Vagina (tissue), 2 donors: ENCODE measurements around the gene LRRIQ4. TPM values are rescaled to one million over a fixed set of nuclear protein-coding genes. Genes with fewer than 3 reads are reported as not detected.

Experiments
- DNase-seq, 2 donors: peaks; one replicate each; pipeline ENCODE4 v3.0.0-alpha.2; 2017; ENCODE audit errors: extremely low spot score in 2 of 2
- H3K27ac ChIP-seq: fragments of 200-600 bp; sonication (generic); one replicate; pipeline ENCODE4 v1.5.1; 2019
- H3K27me3 ChIP-seq: fragments of 200-600 bp; sonication (generic); one replicate; pipeline ENCODE4 v1.5.1; 2019
- H3K36me3 ChIP-seq, 2 donors: fragments of 200-600 bp; sonication (generic); one replicate each; pipeline ENCODE4 v1.5.1; 2017 to 2019
- H3K4me1 ChIP-seq: fragments of 200-600 bp; sonication (generic); one replicate; pipeline ENCODE4 v1.5.1; 2019
- H3K4me3 ChIP-seq, 2 donors: fragments of 200-600 bp; sonication (generic); 1 replicate in 1 of 2; 2 replicates in 1 of 2; pipeline ENCODE4 v1.5.1; 2016 to 2019
- H3K9me3 ChIP-seq: fragments of 200-600 bp; sonication (generic); one replicate; pipeline ENCODE4 v1.5.1; 2019
- CTCF ChIP-seq, 3 experiments: fragments of 450-650 bp in 2 of 3; fragments of 200-600 bp in 1 of 3; sonication (generic) in 1 of 3; IDR thresholded peaks; one replicate each; pipeline ENCODE4 v1.5.1; 2017 to 2019; ENCODE audit warnings: antibody characterized with exemption in 3 of 3, mild to moderate bottlenecking in 2 of 3, moderate library complexity in 2 of 3
- POLR2A ChIP-seq, 2 donors: fragments of 450-650 bp; IDR thresholded peaks; one replicate each; pipeline ENCODE4 v1.6.1; 2017; ENCODE audit warnings: antibody characterized with exemption in 2 of 2, mild to moderate bottlenecking in 2 of 2, moderate library complexity in 2 of 2
- POLR2AphosphoS5 ChIP-seq, 2 donors: sonication (generic); formaldehyde crosslinking; IDR thresholded peaks; one replicate each; pipeline ENCODE4 v1.9.0; 2017; ENCODE audit warnings: antibody characterized with exemption in 2 of 2, mild to moderate bottlenecking in 2 of 2, low read depth in 1 of 2; ENCODE audit not compliant: insufficient read depth in 1 of 2
- intact Hi-C: fragments of 100-400 bp; cut with DNase I; formaldehyde crosslinking; loops from one replicate; pipeline ENCODE4 v1.15.1; 2023
- total RNA-seq: library from RNA; depleted of rRNA; stranded (reverse); fragments of >200 nt; gene quantifications from one replicate; pipeline ENCODE4 v1.2.3, GENCODE V29; 2016

The LRRIQ4 gene
- not detected for total RNA-seq

GRCh38 chr3:169812332-169813235 is at the start of gene LRRIQ4, which contains the start of gene LRRC34:
TSS of gene LRRIQ4 (plus strand) at chr3:169812870. CDS start at chr3:169821922, 9,052 bp downstream.
TSS of gene LRRC34 (minus strand) at chr3:169812904. CDS start at chr3:169812548, 356 bp downstream.
- no peak for DNase-seq
- intact Hi-C loops, result no loop called here
- TF ChIP-seq CTCF (IDR thresholded peaks at IDR 0.05) (no peak), POLR2A (IDR thresholded peaks at IDR 0.05) (no peak), POLR2AphosphoS5 (IDR thresholded peaks at IDR 0.05; ENCODE audit: insufficient read depth in 1 of 2, low read depth in 1 of 2) (peak in 1 of 2 donors; percentile 54)

GRCh38 chr3:169764312-169764881 is 48.3 kb upstream of the LRRIQ4 start:
- Histone ChIP-seq H3K36me3 (no peaks in the 10 kb centered on the region), H3K4me3 (peak overlapping the region; percentile 77 to 79), H3K27ac (peak overlapping the region; percentile 92), H3K4me1 (peaks cover 15% of the 10 kb centered on the region), H3K27me3 (no peaks in the 10 kb centered on the region), H3K9me3 (no peaks in the 10 kb centered on the region)
- DNase-seq, result no peak
- intact Hi-C loops, result loop anchor here (5.0 to 10.0 kb wide), 2 partner anchors 100 to 658 kb away; partner anchors contain the start of gene MECOM
- TF ChIP-seq POLR2AphosphoS5 (IDR thresholded peaks at IDR 0.05; ENCODE audit: insufficient read depth in 1 of 2, low read depth in 1 of 2) (no peak), CTCF (IDR thresholded peaks at IDR 0.05) (no peak), POLR2A (IDR thresholded peaks at IDR 0.05) (no peak)

More at GRCh38 chr3:169812332-169813235, at the start of gene LRRIQ4, which contains the start of gene LRRC34:
- Histone ChIP-seq H3K4me1 (peaks cover 10% of the 10 kb centered on the region), H3K27me3 (no peaks in the 10 kb centered on the region), H3K36me3 (no peaks in the 10 kb centered on the region), H3K27ac (peak within 1 kb of the TSS; percentile 62), H3K4me3 (peak within 1 kb of the TSS; percentile 57 to 79), H3K9me3 (no peaks in the 10 kb centered on the region)

DNA sequence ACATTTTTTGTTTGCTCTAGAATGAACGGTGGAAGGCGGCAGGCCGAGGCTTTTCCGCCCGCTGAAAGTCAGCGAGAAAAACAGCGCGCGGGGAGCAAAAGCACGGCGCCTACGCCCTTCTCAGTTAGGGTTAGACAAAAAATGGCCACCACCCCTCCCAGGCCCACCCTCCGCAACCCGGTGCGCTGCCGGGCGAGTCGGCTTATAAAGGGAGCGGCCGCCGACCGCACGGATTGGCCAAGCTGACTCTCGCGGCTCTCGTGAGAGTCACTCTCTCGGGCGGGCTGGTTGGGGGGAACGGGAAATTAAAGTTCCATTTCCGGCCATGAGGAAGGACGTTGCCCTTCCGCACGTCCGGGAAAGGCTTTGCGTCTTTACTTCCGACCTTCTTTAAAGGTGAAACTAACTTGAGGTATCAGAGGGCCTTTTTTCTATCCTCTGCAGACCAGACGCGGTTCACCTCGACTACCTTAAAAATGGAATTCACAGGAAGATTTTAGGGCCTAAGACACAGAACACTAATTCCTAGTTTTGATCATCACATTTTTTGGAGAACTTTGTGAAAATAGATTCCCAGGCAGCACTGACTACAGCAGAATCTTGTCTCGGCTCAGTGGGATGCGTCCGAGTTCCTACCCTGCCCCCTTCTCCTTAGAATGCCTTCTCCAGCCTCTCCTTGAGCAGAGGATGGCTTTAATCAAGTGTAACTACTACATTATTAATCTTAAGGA is 47.6 kb upstream of the LRRIQ4 start, which contains the start of gene TERC:
Gene TERC, minus strand, starts transcription at position 179 of the 731 bp plus-strand sequence.
- no peak for TF ChIP-seq CTCF (IDR thresholded peaks at IDR 0.05)
- peak; percentile 92 to 100 for TF ChIP-seq POLR2AphosphoS5 (IDR thresholded peaks at IDR 0.05; ENCODE audit: insufficient read depth in 1 of 2, low read depth in 1 of 2)
- peak in 1 of 2 donors; percentile 98 for TF ChIP-seq POLR2A (IDR thresholded peaks at IDR 0.05)
- Histone ChIP-seq H3K4me3 (peak within 1 kb of the TSS; percentile 77 to 79), H3K27ac (peak within 1 kb of the TSS; percentile 92), H3K36me3 (no peaks in the 10 kb centered on the region), H3K4me1 (peaks cover 15% of the 10 kb centered on the region), H3K27me3 (no peaks in the 10 kb centered on the region), H3K9me3 (no peaks in the 10 kb centered on the region)
- intact Hi-C loops, result loop anchor here (5.0 to 10.0 kb wide), 2 partner anchors 100 to 657 kb away; partner anchors contain the start of gene MECOM
- DNase-seq, result peak in 1 of 2 donors; percentile 96

DNA sequence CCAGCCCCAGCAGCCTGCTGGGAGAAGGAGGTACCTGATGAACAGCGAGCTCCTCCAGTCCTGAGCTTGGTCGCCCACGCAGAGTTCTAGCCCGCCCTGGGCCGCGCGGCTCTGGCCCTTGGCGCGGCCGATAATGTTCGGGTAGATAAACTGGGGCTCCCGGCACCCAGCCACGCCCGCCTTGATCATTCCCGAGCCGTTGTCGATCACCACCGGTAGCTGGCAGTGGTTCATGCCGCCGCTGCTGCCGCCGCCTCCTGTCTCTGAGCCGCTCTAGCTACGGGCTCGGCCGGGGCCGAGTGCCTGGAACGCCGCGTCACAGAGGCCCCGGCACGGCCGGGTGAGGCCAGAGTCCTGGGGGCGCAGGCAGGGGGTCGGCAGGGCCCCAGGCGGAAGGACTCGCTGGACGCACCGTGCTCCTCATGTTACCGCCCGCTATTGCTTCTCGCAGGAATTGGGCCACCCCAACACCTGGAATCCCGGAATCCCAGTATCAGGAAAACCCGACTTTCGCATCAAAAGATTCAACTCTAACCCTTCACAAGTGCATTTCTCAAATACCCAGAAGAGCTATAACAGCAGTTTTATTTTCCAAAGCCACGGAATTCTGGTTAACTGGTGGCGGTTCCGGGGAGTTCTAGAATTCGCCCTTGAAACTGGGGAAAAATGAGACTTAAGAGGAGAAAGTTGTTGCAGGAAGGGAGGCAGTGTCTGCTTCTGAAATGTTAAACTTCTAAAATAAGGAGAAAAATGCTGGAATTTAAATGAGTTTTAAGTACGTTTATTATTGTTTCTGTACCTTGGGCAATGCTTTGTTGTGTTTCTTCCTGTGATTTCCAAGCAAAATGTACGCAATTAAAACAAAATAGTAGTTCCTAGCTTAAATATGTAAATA is 43.1 kb upstream of the LRRIQ4 start, which contains the start of gene ACTRT3:
Gene ACTRT3, minus strand, starts transcription at position 275 of the 895 bp plus-strand sequence. Its CDS starts 41 bp downstream, at position 234.
- peaks cover 8% of the 10 kb centered on the region for H3K4me1 ChIP-seq
- H3K36me3 ChIP-seq, result no peaks in the 10 kb centered on the region
- H3K4me3 ChIP-seq, result peak within 1 kb of the TSS; percentile 58 to 69
- H3K27me3 ChIP-seq, result no peaks in the 10 kb centered on the region
- H3K27ac ChIP-seq, result peak within 1 kb of the TSS; percentile 85
- H3K9me3 ChIP-seq, result no peaks in the 10 kb centered on the region
- no peak for DNase-seq
- intact Hi-C loops, result loop anchor here (10.0 kb wide), 1 partner anchor 105 kb away; the partner anchor contains the start of gene MECOM
- TF ChIP-seq POLR2A (IDR thresholded peaks at IDR 0.05), result no peak
- peak in 1 of 2 donors; percentile 64 for TF ChIP-seq POLR2AphosphoS5 (IDR thresholded peaks at IDR 0.05; ENCODE audit: insufficient read depth in 1 of 2, low read depth in 1 of 2)
